Mesodermal cell (in vitro differentiated cells): ENCODE results near the gene STAT2.

Experiments
- H3K27ac ChIP-seq: 2 replicates; pipeline ENCODE4 v1.7.0; 2013; ENCODE audit warnings: mild to moderate bottlenecking, low read depth, low read length, moderate library complexity; ENCODE audit not compliant: severe bottlenecking
- H3K36me3 ChIP-seq: 2 replicates; pipeline ENCODE4 v1.7.1; 2013; ENCODE audit warnings: mild to moderate bottlenecking, low read length, moderate library complexity; ENCODE audit not compliant: control insufficient read depth, insufficient read depth
- H3K4me1 ChIP-seq: one replicate; pipeline ENCODE4 v1.7.1; 2013; ENCODE audit warnings: mild to moderate bottlenecking, low read length; ENCODE audit not compliant: insufficient read depth, control insufficient read depth, poor library complexity, severe bottlenecking
- H3K4me3 ChIP-seq: 2 replicates; pipeline ENCODE4 v1.7.0; 2013; ENCODE audit warnings: low read length, control low read depth, mild to moderate bottlenecking; ENCODE audit not compliant: insufficient read depth, poor library complexity, severe bottlenecking; ENCODE audit errors: extremely low read depth
- H3K9me3 ChIP-seq: 2 replicates; pipeline ENCODE4 v1.7.1; 2013; ENCODE audit warnings: mild to moderate bottlenecking, low read length, moderate library complexity; ENCODE audit not compliant: control insufficient read depth
- WGBS, 2 experiments: methylation state at CpG; one replicate each; pipeline ENCODE4 v1.1.5; 2013; ENCODE audit warnings: missing lambda C conversion rate in 2 of 2; ENCODE audit not compliant: insufficient coverage in 2 of 2; 5-methylcytosine and 5-hydroxymethylcytosine counted together

STAT2 gene

GRCh38 chr12:56385873-56386272 lies 26.0 kb upstream of the STAT2 start:
- no peaks in the 10 kb centered on the region for H3K36me3 ChIP-seq
- H3K4me3 ChIP-seq, result no peak overlapping the region
- 100% methylated on average over 1 of the region's 1 CpG; no CpG with 5 or more reads in 1 of the 2 experiments for WGBS, 2 experiments
- H3K9me3 ChIP-seq, result no peaks in the 10 kb centered on the region
- H3K27ac ChIP-seq, result no peak overlapping the region
- H3K4me1 ChIP-seq, result no peaks in the 10 kb centered on the region

GRCh38 chr12:56382611-56383010 lies 22.7 kb upstream of the STAT2 start:
- 90 to 97% methylated on average over 9 to 13 of the region's 16 CpGs for WGBS, 2 experiments
- H3K36me3 ChIP-seq, result no peaks in the 10 kb centered on the region
- H3K4me1 ChIP-seq, result no peaks in the 10 kb centered on the region

GRCh38 chr12:56377989-56378316 lies 18.0 kb upstream of the STAT2 start:
- Histone ChIP-seq H3K9me3 (no peaks in the 10 kb centered on the region), H3K4me3 (no peak overlapping the region), H3K27ac (no peak overlapping the region), H3K4me1 (no peaks in the 10 kb centered on the region), H3K36me3 (no peaks in the 10 kb centered on the region)
- no CpG with 5 or more reads among the region's 1 CpG for WGBS, 2 experiments

More at GRCh38 chr12:56382611-56383010, 22.7 kb upstream of the STAT2 start:
- H3K27ac ChIP-seq, result no peak overlapping the region
- no peaks in the 10 kb centered on the region for H3K9me3 ChIP-seq
- H3K4me3 ChIP-seq, result no peak overlapping the region

- H3K9me3 ChIP-seq, result no peaks in the 10 kb centered on the region
- 100% methylated on average over 1 to 2 of the region's 4 CpGs for WGBS, 2 experiments
- no peaks in the 10 kb centered on the region for H3K4me1 ChIP-seq
- no peak overlapping the region for H3K27ac ChIP-seq
- no peak overlapping the region for H3K4me3 ChIP-seq
- H3K36me3 ChIP-seq, result no peaks in the 10 kb centered on the region
Measured at GRCh38 chr12:56377310-56377988, 17.5 kb upstream of the STAT2 start.

- Histone ChIP-seq H3K4me3 (no peak overlapping the region), H3K36me3 (no peaks in the 10 kb centered on the region), H3K9me3 (no peaks in the 10 kb centered on the region), H3K27ac (no peak overlapping the region), H3K4me1 (no peaks in the 10 kb centered on the region)
- 88 to 97% methylated on average over 4 to 8 of the region's 11 CpGs for WGBS, 2 experiments
Measured at GRCh38 chr12:56375598-56376434, 15.9 kb upstream of the STAT2 start.

GRCh38 chr12:56374726-56375597 lies 15.1 kb upstream of the STAT2 start:
- Histone ChIP-seq H3K27ac (no peak overlapping the region), H3K4me3 (no peak overlapping the region)

GRCh38 chr12:56373515-56373914 lies 13.6 kb upstream of the STAT2 start:
- 88% methylated on average over 1 of the region's 1 CpG; no CpG with 5 or more reads in 1 of the 2 experiments for WGBS, 2 experiments
- Histone ChIP-seq H3K27ac (no peak overlapping the region), H3K9me3 (no peaks in the 10 kb centered on the region), H3K4me3 (no peak overlapping the region), H3K4me1 (no peaks in the 10 kb centered on the region), H3K36me3 (no peaks in the 10 kb centered on the region)

More at GRCh38 chr12:56374726-56375597, 15.1 kb upstream of the STAT2 start:
- no peaks in the 10 kb centered on the region for H3K36me3 ChIP-seq
- H3K4me1 ChIP-seq, result no peaks in the 10 kb centered on the region
- 83 to 94% methylated on average over 2 to 4 of the region's 7 CpGs for WGBS, 2 experiments
- no peaks in the 10 kb centered on the region for H3K9me3 ChIP-seq

GRCh38 chr12:56366948-56367347 lies 7.0 kb upstream of the STAT2 start:
- Histone ChIP-seq H3K9me3 (no peaks in the 10 kb centered on the region), H3K4me3 (no peak overlapping the region), H3K36me3 (no peaks in the 10 kb centered on the region), H3K27ac (no peak overlapping the region), H3K4me1 (no peaks in the 10 kb centered on the region)
- 100% methylated on average over 2 of the region's 3 CpGs; no CpG with 5 or more reads in 1 of the 2 experiments for WGBS, 2 experiments

GRCh38 chr12:56362130-56363059 lies 2.5 kb upstream of the STAT2 start, which contains the start of gene APOF:
Gene APOF, minus strand, starts transcription at chr12:56362857. Its CDS starts 112 bp downstream, at chr12:56362745.
- no peaks in the 10 kb centered on the region for H3K36me3 ChIP-seq
- 86 to 93% methylated on average over 6 to 8 of the region's 10 CpGs for WGBS, 2 experiments
- H3K9me3 ChIP-seq, result no peaks in the 10 kb centered on the region
- H3K4me3 ChIP-seq, result no peak within 1 kb of the TSS
- no peaks in the 10 kb centered on the region for H3K4me1 ChIP-seq
- no peak within 1 kb of the TSS for H3K27ac ChIP-seq
